ENCODE data around the gene ATG7. TPM values are rescaled to one million over a fixed set of nuclear protein-coding genes. Genes with fewer than 3 reads are reported as not detected.

Gene ATG7
- total and polyA plus RNA-seq, 10 of the 15 experiments (the other 5 are each of a cell fraction or from before 2014, with no cell fraction given) = 13.5 to 49.5 (median 26.4) TPM

DNA sequence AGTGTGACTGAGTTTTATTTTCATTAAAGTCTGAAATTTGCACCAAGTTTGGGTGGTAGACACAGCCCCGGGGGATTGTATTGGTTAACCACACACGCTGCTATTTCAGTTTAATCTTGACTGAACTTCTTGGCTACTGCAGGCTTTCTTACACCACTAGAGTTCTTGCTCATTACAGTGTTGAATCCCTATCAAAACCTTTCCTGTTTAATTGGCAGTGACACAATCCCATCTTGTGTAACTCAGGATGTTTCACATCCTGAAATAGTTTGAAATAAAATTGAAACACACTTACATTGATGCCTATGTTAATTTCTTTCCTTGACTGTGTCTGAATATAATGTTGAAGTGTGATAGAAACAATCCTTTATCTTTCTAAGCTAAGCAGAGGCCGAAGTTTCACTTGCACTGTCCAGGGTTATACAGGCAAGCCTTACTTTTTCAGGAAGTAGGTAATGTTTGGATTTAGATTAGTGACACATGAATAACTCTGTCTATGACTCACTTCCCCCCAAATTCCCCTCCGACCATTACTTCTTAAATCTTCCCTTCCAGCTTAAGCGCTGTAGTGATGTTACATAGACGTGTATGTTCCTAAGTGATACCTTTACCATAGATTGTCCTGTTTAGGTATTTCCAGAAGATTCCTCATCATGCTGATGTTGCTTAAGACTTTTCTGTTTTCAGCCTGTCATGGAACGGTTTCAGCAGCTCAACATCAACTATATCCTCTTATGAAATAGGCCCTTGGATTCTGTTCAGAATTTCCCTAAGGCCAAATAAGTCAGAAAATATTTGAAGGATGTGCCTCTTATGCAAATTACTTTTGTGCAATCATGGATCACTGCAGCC, 16.8 kb downstream of the ATG7 start (continued):
- TF ChIP-seq, protein P1, sequence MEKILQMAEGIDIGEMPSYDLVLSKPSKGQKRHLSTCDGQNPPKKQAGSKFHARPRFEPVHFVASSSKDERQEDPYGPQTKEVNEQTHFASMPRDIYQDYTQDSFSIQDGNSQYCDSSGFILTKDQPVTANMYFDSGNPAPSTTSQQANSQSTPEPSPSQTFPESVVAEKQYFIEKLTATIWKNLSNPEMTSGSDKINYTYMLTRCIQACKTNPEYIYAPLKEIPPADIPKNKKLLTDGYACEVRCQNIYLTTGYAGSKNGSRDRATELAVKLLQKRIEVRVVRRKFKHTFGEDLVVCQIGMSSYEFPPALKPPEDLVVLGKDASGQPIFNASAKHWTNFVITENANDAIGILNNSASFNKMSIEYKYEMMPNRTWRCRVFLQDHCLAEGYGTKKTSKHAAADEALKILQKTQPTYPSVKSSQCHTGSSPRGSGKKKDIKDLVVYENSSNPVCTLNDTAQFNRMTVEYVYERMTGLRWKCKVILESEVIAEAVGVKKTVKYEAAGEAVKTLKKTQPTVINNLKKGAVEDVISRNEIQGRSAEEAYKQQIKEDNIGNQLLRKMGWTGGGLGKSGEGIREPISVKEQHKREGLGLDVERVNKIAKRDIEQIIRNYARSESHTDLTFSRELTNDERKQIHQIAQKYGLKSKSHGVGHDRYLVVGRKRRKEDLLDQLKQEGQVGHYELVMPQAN (conservative IDR thresholded peaks at IDR 0.05) = no peak
- TF ChIP-seq, protein P2, sequence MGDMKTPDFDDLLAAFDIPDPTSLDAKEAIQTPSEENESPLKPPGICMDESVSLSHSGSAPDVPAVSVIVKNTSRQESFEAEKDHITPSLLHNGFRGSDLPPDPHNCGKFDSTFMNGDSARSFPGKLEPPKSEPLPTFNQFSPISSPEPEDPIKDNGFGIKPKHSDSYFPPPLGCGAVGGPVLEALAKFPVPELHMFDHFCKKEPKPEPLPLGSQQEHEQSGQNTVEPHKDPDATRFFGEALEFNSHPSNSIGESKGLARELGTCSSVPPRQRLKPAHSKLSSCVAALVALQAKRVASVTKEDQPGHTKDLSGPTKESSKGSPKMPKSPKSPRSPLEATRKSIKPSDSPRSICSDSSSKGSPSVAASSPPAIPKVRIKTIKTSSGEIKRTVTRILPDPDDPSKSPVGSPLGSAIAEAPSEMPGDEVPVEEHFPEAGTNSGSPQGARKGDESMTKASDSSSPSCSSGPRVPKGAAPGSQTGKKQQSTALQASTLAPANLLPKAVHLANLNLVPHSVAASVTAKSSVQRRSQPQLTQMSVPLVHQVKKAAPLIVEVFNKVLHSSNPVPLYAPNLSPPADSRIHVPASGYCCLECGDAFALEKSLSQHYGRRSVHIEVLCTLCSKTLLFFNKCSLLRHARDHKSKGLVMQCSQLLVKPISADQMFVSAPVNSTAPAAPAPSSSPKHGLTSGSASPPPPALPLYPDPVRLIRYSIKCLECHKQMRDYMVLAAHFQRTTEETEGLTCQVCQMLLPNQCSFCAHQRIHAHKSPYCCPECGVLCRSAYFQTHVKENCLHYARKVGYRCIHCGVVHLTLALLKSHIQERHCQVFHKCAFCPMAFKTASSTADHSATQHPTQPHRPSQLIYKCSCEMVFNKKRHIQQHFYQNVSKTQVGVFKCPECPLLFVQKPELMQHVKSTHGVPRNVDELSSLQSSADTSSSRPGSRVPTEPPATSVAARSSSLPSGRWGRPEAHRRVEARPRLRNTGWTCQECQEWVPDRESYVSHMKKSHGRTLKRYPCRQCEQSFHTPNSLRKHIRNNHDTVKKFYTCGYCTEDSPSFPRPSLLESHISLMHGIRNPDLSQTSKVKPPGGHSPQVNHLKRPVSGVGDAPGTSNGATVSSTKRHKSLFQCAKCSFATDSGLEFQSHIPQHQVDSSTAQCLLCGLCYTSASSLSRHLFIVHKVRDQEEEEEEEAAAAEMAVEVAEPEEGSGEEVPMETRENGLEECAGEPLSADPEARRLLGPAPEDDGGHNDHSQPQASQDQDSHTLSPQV (IDR thresholded peaks at IDR 0.05) = no peak
- TF ChIP-seq SRF (IDR thresholded peaks at IDR 0.05; ENCODE audit: low read depth in 2 of 2, low read length in 2 of 2) (no peak), ZSCAN29 (IDR thresholded peaks at IDR 0.05) (peak; percentile 4; the same call in 1 of the 2 replicates), RUNX3 (IDR thresholded peaks at IDR 0.05; ENCODE audit: low read length) (peak; percentile 93), BMI1 (IDR thresholded peaks at IDR 0.05; ENCODE audit: borderline replicate concordance) (0 out of 2 replicates have a peak, but pooled peaks have one; percentile 37), MYB (IDR thresholded peaks at IDR 0.05; ENCODE audit: borderline replicate concordance, low read depth, low read length) (no peak), DPF2 (IDR thresholded peaks at IDR 0.05) (peak; percentile 91), ESRRA (IDR thresholded peaks at IDR 0.05; ENCODE audit: low read length) (no peak), SIN3A (IDR thresholded peaks at IDR 0.05; ENCODE audit: low read depth, low read length) (no peak)
- TF ChIP-seq, protein P3, sequence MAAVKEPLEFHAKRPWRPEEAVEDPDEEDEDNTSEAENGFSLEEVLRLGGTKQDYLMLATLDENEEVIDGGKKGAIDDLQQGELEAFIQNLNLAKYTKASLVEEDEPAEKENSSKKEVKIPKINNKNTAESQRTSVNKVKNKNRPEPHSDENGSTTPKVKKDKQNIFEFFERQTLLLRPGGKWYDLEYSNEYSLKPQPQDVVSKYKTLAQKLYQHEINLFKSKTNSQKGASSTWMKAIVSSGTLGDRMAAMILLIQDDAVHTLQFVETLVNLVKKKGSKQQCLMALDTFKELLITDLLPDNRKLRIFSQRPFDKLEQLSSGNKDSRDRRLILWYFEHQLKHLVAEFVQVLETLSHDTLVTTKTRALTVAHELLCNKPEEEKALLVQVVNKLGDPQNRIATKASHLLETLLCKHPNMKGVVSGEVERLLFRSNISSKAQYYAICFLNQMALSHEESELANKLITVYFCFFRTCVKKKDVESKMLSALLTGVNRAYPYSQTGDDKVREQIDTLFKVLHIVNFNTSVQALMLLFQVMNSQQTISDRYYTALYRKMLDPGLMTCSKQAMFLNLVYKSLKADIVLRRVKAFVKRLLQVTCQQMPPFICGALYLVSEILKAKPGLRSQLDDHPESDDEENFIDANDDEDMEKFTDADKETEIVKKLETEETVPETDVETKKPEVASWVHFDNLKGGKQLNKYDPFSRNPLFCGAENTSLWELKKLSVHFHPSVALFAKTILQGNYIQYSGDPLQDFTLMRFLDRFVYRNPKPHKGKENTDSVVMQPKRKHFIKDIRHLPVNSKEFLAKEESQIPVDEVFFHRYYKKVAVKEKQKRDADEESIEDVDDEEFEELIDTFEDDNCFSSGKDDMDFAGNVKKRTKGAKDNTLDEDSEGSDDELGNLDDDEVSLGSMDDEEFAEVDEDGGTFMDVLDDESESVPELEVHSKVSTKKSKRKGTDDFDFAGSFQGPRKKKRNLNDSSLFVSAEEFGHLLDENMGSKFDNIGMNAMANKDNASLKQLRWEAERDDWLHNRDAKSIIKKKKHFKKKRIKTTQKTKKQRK (IDR thresholded peaks at IDR 0.05; ENCODE audit: low read depth, low read length) = no peak
- TF ChIP-seq, protein P4, sequence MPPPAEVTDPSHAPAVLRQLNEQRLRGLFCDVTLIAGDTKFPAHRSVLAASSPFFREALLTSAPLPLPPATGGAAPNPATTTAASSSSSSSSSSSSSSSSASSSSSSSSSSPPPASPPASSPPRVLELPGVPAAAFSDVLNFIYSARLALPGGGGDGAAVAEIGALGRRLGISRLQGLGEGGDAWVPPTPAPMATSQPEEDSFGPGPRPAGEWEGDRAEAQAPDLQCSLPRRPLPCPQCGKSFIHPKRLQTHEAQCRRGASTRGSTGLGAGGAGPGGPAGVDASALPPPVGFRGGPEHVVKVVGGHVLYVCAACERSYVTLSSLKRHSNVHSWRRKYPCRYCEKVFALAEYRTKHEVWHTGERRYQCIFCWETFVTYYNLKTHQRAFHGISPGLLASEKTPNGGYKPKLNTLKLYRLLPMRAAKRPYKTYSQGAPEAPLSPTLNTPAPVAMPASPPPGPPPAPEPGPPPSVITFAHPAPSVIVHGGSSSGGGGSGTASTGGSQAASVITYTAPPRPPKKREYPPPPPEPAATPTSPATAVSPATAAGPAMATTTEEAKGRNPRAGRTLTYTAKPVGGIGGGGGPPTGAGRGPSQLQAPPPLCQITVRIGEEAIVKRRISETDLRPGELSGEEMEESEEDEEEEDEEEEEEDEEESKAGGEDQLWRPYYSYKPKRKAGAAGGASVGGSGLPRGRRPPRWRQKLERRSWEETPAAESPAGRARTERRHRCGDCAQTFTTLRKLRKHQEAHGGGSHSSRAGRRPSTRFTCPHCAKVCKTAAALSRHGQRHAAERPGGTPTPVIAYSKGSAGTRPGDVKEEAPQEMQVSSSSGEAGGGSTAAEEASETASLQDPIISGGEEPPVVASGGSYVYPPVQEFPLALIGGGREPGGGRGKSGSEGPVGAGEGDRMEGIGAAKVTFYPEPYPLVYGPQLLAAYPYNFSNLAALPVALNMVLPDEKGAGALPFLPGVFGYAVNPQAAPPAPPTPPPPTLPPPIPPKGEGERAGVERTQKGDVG (CRISPR knock-in tag; IDR thresholded peaks at IDR 0.05) = no peak
- TF ChIP-seq, protein P5, sequence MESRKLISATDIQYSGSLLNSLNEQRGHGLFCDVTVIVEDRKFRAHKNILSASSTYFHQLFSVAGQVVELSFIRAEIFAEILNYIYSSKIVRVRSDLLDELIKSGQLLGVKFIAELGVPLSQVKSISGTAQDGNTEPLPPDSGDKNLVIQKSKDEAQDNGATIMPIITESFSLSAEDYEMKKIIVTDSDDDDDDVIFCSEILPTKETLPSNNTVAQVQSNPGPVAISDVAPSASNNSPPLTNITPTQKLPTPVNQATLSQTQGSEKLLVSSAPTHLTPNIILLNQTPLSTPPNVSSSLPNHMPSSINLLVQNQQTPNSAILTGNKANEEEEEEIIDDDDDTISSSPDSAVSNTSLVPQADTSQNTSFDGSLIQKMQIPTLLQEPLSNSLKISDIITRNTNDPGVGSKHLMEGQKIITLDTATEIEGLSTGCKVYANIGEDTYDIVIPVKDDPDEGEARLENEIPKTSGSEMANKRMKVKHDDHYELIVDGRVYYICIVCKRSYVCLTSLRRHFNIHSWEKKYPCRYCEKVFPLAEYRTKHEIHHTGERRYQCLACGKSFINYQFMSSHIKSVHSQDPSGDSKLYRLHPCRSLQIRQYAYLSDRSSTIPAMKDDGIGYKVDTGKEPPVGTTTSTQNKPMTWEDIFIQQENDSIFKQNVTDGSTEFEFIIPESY (IDR thresholded peaks at IDR 0.05) = 0 out of 2 replicates have a peak, but pooled peaks have one; percentile 4
